NCI-H510A treated with DMSO at 0.1 percent for 48 hours (cell line): ENCODE results near the gene FAM83D.

Experiments
- DNase-seq: peaks from one replicate; lab custom pipeline; 2025; lab: John Stamatoyannopoulos, UW

Gene FAM83D, protein sequence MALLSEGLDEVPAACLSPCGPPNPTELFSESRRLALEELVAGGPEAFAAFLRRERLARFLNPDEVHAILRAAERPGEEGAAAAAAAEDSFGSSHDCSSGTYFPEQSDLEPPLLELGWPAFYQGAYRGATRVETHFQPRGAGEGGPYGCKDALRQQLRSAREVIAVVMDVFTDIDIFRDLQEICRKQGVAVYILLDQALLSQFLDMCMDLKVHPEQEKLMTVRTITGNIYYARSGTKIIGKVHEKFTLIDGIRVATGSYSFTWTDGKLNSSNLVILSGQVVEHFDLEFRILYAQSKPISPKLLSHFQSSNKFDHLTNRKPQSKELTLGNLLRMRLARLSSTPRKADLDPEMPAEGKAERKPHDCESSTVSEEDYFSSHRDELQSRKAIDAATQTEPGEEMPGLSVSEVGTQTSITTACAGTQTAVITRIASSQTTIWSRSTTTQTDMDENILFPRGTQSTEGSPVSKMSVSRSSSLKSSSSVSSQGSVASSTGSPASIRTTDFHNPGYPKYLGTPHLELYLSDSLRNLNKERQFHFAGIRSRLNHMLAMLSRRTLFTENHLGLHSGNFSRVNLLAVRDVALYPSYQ

DNA sequence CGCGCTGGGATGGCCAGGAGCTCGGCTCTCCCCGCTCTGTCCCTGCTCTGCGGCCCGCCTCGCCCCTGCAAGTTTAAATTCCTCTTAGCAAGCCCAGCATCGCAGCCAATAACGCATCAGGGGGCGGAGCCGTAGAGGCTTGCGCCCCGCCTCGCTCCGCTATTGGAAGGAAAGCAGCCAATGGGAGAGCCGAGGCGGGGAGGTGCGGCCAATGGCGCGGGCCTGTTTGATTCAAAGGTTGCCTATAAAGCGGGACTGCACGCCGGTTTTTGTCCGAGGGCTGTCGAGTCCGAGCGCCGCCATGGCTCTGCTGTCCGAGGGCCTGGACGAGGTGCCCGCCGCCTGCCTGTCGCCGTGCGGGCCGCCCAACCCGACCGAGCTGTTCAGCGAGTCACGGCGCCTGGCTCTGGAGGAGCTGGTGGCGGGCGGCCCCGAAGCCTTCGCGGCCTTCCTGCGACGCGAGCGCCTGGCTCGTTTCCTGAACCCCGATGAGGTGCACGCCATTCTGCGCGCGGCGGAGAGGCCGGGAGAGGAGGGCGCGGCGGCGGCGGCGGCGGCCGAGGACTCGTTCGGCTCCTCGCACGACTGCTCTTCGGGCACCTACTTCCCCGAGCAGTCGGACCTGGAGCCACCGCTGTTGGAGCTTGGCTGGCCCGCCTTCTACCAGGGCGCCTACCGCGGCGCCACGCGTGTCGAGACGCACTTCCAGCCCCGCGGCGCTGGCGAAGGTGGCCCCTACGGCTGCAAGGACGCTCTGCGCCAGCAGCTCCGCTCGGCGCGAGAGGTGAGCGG is at the start of gene FAM83D:
TSS of gene FAM83D (plus strand) at position 276 of the 792 bp plus-strand sequence. CDS start at position 302, 26 bp downstream.
- peak; percentile 97 for DNase-seq

DNA sequence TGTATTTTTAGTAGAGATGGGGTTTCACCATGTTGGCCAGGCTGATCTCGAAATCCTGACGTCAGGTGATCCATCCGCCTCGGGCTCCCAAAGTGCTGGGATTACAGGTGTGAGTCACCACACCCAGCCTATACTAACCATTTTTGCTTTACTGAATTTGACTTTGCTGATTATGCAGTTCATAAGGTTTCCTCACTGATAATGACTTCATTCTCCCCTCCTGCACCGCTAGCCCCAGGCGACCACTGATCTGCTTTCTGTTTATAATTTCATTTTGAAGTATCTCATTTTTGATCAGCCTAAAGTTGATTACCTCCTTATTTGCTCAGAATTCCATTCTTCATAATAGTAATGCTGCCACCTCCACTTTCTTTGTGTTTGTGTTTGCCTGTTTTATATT is 48.7 kb upstream of the FAM83D start:
- DNase-seq, result no peak

DNA sequence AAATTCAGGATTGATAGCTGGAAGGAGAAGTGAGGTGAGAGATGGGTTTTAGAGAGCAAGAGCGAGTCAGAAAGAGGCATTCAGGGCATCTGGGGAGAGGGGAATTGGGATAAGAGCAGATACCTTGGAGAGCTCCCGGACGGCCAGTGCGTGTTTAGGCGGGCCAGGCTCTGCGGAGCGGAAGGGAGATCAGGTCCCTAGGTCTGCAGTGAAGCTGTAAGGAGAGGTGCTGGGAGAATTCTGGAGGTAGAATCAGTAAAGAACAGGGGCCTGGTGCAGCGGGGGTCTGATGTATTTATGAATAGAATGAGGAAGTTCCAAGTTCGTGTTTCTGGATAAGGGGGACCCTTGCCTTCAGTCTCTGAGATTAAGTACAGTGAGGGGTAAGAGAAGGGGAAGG is 47.4 kb upstream of the FAM83D start:
- DNase-seq, result no peak

DNA sequence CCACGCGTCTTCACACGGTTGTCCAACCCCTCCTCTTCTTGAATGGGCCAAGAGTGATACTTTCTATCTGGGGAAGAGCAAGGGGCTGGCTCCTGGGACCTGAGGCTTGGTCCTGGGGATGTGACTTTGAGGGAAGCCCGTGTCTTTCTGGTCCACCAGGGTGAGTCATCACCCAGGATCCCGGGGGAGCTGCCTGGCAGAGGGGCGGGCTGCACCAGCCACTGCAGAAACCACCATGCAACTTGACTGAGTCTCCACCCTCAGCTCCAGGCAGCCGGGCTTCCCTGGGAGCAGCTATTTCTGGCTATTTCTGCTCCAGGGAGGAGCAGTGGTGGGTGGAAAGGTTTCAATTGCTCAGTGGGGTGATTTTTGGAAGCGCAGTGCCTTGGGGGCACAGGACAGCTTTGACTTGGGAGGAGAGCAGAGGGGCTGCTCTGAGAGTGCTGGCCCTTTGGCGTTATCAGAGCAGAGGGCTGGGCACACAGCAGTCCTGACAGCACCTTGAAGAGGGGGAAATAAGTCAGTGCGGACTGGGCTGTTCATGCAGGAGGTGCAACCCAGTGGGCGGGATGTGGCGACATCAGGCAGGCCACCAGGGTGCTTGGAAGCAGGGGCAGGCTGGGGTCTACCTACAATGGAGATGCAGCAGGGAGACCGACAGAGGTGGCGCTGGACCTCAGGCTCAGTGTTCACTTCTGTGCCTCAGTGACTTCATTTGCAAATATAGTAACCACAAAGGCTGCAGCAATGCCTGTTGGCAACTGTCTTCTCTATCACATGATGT is 45.1 kb upstream of the FAM83D start:
- no peak for DNase-seq

DNA sequence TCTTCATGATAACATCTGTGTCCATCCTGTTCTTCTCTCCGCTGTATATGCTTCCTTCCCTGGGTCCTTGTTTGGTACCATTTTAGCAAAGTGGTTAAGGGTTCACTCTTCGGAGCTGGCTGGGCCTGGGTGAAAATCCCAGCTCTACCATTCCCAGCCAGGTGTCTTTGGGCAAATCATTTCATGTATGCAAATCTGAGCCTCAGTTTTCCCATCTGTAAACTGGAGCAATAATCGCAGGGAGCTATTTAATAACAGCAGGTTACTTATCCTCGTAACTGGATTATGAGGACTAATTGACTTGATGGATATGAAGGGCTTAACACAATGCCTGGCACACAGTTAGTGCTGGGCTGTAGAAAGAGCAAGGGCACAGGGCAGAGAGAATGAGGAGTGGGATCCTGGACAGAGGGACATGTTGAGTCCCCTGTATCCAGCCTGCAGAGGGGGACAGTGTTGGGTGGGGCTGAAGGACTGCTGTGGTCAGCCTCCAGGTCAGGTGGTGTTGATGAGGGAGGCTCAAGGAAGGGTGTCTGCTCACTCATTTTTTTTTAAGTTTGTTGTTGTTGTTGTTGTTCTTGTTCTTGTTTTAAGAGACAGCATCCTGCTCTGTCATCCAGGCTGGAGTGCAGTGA is 44.3 kb upstream of the FAM83D start:
- DNase-seq, result no peak

DNA sequence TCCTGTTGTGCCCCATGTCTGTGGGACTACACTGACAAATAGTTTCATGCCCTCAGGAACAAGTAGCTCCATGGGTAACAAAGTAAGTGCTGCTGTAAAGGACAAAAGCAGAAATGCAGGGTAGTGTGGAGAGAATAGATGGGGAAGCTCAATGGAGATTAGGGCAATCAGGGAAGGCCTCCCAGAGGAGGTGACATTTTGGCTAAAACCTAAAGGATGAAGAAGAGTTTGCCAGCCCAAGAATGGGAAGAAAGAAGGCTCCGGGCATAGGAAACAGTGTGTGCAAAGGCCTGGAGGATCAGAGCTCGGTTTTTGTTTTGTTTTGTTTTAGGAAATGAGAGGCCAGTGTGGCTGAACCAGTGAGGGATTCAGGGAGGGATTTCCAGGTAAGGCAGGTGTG is 43.6 kb upstream of the FAM83D start:
- no peak for DNase-seq

DNA sequence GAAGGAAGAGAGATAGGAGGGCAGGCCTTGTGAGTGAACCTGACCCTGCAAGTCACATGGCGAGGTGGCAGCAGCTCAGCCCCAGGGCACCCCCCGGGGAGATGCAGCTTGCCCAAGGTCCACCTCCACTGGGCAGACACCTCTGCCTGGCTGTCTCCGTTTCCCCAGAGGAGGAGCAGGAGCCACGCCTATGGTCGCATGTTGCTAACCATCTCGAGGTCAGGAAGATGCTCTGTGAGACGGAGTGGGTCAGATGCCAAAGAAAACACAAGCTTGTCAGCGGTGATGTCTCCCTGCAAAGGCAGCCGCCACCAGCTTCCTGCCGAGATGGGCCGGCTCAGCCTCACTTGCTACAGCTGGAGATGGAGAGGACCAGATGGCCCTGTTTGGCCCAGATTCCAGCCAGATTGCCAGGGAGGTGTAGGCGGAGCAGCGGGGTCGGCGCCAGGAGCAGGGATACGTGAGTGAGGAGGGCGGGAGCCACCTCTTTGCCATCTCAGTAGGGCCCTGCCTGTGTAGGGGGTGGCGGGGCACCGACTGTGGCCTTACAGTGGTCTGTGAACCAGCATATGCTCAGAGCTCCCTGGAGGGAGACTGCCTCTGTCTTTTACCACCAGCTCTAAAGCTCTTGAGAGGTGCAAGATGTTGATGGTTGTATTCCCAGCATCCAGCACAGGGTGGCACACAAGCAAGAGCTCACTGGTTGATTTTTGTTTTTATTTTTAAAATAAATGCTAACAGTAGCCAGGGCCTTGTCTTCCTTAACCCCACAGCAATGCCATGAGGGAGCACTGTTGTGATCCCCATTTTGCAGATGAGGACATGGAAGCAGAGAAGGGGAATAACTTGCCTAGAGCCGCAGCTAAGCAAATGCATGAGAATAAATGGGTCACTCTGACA is 42.9 kb upstream of the FAM83D start:
- DNase-seq, result no peak

DNA sequence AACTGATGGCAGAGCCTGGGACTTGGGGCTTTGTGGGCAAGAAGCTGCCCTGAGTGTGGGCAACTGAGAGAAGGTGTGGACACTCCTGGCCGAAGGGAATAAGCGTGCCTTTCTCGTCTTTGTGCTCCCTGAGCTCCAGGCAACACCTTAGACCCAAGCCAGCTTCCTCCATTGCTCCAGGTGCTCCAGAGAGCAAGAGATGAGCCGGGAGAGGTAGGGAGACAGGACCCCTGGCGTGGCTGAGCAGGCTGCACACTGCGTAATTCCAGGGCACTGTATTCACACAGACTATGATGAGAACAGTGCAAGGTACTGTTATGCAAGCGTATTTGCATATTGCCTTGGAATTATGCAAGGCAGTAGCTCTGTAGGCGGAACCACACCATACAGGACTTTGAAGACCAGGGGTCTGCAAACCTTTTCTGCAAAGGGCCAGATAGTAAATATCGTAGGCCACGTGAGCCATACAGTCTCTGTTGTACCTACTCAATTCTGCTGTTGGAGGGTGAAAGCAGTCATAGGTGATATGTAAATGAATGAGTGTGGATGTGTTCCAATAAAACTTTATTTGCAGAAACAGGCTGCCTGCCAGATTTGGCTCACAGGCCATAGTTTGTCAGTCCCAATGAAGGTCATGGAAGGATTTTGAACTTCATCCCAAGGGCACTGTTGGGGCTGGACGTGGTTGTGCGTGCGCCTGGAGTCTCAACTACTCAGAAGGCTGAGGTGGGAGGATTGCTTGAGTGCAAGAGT is 42.1 kb upstream of the FAM83D start:
- DNase-seq, result no peak

DNA sequence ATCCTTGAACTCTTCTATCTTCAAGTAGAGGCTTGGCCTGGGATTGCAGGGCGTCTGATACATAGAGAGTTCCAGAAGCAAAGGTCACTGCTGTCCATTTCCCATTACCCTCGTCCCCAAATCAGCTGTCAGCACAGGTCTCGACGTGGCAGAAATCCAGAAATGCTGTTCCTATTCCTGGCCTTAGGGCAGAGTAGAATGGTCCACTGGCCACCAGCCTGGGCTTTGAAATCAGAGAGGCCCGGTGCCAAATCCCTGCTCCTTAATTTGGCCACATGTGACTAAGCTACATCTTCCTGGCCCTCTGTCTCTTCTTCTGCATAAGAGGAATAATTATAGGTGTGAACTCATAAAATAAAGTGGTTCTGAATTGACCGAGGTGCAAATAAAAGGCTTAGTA is 40.9 kb upstream of the FAM83D start:
- DNase-seq, result no peak

DNA sequence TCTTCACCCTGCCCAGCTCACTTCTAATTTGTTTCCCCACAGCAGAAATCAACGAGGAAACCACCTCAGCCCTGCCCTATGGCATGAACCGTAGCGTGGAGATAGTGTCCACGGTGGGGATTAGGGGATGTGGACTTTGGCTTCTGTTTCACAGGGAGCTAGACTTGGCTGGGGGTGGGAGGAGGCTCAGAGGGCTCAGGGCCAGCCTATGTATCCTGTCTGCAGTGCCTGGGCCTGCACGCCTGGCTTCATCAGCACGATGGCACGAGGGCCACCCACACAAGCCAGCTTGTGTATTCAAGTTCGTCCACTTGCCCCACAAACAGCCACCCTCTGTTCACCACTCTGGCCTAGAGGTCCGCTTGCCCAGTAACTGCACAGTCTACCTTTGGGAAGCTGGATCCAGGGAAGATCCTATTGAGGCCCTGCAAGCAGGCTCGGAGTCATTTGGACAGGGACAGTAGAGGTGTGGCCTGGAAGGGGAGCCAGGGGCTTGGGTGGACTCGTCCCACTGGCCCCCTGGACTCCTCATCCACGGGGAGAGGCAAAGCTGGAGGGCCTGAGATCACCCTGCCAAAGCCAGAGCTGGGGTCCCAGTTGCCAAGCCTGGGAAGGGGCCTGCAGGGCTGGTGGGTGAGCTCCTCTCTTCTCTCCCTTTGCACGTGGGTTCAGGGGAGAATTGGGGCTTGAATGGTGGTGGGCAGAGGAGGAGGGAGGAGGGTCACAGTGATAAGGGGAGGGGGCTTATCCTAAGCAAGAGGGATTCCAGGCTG is 38.0 kb upstream of the FAM83D start:
- no peak for DNase-seq

DNA sequence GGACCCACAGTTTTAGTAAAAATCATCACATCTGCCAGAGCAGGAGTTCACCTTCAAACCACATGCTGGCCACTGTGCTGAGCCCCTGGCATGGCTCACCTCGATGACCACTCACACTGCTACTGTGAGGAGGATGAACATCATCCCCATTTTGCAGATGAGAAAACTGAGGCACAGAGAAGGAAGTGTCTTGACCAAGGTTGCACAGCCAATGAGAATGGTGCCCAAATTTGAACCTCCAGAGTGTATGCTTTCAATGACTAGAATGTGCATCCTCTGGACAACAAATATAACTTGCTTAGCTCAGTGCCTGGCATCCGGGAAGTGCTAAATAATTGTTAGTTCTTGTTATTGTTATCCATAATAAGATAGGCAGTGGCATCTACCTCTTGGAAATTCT is 37.2 kb upstream of the FAM83D start:
- DNase-seq, result no peak

DNA sequence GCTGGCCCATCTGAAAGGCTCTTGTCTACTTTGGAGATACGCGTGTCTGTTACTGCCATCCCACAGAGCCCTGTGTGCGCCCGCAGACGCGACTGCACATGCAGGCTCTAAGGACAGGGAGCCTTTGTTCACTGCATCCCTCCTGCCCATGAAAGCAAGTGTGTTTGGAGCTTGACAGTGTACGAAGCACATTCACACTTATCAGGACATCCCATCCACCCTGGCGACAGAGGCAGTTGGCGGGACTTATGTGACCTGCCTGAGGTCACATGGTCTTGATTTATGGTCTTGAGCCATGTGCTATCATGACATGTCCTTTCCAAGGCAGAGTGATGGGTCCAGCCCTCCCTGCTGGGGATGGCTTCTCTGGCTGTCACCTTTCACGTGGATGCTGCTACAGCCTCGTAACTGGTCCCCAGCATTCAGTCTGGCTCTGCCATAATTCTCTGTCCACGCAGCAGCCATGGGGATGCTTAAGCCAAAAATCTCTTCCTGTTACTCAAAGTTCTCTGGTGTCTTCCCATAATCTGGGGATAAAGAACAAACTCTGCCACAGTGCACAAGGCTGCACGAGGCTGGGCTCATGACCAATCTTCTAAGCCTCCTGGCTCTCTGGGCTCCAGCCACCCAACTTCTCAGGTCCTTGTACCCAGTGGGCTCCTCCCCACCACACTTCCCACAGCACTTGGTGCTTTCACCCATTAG is 36.3 kb upstream of the FAM83D start:
- no peak for DNase-seq

DNA sequence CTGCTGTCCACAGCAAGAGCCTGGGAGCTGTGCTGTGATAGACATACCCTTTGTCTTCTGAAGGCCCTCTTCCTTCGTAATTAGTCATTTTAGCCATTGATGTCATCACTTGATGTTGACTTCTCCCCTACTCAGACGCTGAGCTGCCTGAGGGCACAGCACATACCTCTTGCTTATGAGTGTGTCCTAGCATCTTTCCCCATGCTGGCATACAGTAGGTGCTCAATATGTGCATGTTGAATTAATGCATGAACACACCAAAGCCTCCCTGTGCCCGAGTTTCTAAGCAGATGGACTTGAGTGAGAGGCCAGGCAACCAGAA is 35.8 kb upstream of the FAM83D start:
- DNase-seq, result no peak

DNA sequence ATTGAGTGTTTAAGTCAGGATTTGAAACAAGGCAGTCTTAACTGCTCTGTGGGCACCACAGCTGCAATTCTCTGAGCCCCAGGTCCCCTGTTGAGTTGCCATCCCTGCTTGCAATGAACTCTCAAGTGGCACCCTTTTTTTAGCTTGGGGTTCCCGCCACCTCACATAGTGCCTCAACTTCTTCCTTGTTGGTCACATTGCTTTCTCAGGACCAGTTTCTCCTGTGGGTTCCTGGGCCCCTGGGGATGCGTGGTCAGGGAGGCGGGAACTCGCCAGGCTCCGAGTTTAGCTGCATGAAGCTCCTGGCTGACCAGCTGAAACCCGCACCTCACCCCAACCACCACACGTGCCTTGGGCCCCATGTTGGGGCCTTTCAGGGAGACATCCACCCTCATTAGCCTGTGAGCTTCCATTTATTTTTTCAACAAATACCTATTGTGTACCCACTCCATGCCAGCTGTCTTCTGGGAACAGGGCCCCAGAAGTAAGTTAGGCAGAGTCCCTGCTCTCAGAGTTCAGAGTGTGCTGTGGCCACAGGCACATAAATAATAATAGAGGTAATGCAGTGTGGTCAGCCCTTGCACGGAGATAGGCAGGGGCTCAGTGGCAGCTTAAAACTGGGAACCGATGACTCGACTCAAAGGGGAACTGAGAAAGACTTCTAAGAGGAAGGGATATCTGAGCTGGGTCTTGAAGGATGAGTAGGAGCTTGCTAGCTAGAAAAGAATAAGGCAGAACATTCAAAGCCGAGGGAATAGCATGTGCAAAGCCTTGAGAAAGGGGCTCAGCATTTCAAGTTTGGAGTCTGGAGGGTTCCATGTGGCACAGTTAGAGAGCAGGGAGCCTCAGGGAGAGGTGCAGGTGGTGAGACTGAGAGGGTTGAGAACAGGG is 33.9 kb upstream of the FAM83D start:
- DNase-seq, result no peak

DNA sequence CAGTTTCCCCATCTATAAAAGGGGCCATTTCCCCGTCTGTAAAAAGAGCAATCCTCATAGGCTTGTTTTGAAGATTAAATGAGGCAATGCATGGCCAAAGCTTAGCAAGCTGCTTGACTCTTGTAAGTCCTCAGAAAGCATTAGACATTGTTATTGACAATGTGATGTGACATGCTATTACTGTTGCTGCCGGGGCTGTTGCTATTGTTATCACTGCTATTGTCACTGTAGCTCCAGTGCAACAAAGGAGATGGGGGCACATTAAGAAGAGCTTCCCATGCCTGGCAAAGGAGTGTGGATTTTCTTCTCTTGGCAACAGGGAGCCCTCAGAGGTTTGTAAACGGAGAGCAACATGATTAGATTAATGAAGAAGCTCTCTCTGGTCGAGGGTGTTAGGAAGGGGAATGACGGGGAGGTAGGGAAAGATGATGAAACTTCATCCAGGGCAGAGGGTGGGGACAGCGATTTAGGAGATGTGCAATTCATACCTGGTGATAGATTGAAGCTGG is 33.1 kb upstream of the FAM83D start:
- no peak for DNase-seq

DNA sequence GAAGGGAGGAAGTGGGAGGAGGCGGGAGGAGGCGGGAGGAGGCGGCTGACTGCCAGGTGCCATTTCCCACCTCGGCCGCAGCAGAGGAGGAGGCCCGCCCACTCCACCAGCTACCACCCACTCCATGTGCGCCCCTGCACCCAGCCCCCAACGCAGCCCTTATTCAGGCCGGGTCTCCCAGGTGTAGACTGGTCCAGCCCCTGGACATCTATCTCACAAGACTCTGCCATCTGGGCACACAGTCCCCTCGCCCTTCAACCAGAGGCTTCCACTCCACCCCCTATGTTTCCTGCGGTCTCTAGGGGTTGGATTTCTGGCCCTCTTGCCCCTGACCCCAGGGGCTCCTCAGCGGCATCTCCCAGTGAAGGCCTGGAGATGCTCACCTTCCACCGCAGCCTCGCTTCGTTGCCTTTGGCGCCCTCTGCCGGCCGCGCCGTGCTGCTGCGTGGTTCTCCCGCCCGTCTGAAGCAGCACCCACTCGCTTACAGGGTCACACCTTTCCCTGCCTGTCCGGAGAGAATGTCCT is 32.6 kb upstream of the FAM83D start:
- DNase-seq, result peak; percentile 78
